GM12891 (cell line): ENCODE measurements around the gene PAPPA2.

ENCODE experiments used
- POLR2A ChIP-seq: IDR thresholded peaks from 2 replicates; pipeline ENCODE4 v1.6.1; 2011; ENCODE audit warnings: low read depth, low read length, control low read depth
- POLR2AphosphoS5 ChIP-seq: IDR thresholded peaks from 2 replicates; pipeline ENCODE4 v1.6.1; 2011; ENCODE audit warnings: low read depth, low read length, control low read depth
- TAF1 ChIP-seq: IDR thresholded peaks from 2 replicates; pipeline ENCODE4 v1.6.1; 2011; ENCODE audit warnings: low read depth, low read length, control low read depth

DNA sequence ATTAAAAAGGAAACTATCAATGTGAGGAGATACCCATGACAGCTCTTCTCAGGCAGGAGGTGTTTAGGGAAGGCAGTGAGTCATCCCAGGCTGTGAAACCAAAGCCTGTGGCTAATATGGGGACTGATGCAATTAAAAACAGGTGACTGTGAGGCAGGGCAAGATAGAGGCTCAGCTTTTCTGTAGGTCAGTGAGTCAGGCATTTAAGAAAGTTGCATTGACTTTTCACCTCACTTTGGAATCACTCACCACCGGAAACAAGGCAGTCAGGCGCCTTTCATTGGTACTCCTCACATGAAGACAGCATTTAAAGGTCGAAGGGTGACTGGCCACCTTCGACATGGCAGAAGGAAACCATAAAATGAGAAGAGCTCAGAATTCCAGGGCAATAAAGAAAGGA is 54.5 kb downstream of the PAPPA2 start:
- no peak for TF ChIP-seq POLR2A
- no peak for TF ChIP-seq POLR2AphosphoS5
- no peak for TF ChIP-seq TAF1
